Non-pigmented ciliary epithelial cell (primary cell): Measurements from ENCODE around the gene SCN3A.
A peak's percentile ranks its signal among the peaks of the same experiment; 100 is the strongest.

ENCODE experiments used
- DNase-seq: peaks from one replicate; pipeline ENCODE4 v3.0.0-alpha.2; 2010; ENCODE audit warnings: low read depth

Gene SCN3A

DNA sequence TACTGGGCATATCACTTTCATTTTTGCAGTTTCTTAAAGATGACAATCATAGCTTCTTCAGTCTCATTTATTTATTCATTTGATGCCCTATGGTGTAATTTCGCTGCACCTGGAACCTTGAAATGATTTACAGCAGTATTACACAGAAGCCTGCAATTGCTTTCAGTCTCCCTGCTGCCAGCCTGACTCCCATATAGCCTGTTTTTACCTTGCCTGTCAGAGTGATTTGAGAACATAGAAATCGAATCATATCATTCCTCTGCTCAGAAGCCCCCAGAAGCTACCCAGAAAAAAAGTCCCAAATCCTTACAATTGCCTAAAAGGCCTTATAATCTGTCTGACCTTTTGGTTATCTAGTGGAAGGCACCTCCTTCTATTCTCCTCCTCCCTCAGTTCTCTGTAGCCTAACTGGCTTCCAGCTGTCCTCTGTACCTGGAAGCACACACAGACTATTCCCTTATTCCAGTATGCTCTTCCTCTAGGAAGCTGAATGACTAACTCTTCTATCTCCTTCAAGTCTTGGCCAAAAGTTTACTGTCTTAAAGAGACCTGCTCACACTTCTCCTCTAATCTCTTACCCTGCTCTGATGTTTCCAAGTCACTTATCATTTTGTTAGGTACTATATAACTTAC, 12.6 kb downstream of the SCN3A start:
- DNase-seq, result no peak

DNA sequence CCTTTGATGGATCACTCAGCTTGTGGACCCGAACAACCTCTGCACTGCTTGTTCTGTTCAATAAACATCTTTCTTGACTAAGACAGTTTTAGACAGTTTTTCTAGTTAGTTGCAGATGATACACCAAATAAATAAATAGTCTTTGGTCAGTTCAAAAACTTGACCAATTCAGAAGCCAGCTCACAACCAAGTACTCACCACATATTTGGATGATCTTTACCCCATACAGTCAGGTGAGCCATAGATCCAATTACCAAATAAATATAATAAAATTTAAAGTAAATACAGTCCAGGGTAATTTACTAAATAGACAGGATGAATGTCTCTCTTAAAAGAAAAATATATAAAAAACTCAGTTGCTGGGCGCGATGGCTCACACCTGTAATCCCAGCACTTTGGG, 18.2 kb downstream of the SCN3A start:
- no peak for DNase-seq

DNA sequence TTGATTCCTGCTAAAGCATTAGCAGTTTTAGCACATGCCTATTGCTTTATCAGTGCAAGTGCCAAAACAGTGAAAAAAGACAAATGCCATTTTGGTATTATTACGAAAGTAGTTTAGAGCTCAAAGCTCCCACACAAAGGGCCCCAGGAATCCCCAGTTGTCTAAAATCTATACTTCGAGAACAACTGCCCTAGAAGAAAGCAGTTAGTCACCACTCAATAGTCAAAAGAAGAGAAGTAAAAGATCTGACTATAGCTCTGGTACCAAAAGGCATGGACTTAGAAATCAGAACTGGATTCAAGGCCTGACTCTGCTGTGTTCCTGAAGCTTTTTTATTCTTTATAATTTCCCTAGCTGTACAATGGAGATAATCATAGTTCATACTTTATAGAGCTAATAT, 21.8 kb downstream of the SCN3A start:
- no peak for DNase-seq

DNA sequence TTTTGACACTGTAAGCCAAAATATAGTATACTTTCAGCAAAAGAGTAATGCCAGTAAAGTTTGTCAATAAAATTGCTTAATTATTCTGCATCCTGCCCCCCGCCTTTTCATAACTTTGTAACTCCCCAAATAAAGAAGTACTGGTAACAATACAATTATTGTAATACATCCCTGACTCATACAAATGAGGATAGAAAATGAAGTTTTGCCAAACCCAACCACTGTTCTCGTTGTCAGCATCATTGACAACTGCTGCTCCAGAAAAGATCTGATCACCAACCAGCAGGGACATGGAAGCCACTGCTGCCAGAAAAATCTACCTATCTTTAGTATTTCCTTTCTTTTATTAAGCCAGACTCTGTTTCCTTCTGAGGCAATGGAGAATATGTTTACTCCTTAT, 27.1 kb downstream of the SCN3A start:
- DNase-seq, result no peak

DNA sequence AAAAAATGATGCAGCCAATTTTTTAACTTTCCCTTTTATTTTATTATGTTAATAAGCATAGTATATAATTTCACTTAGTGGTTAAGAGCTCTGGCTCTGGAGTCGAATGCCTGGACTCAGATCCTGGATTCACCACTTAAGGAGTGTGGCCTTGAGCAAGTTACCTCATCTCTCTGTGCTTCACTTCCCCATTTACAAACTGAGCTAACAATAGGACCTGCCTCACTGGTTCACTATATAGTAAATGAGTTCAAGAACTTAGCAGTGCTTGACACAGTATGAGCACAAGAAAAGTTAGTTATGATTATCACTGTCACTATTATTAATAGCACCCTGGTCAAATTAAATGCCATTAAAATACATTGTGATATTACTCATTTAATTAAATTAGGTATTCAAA, 30.6 kb downstream of the SCN3A start:
- no peak for DNase-seq

DNA sequence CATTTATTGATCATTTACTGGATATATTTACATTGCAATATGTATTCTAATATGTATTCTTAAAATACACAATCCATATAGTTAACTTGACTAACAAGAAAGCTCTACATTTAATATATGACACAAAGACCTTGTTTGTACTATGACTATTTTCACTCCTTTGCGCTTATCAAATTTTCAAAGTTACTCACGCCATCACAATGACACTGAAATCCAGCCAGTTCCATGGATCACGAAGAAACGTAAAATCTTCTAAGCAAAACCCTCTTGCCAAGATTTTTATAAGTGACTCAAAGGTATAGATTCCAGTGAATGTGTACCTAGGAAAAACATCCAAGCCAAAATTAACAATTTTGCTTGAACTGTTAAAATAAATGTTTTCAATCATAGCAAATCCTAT, 39.6 kb downstream of the SCN3A start:
- DNase-seq, result no peak

DNA sequence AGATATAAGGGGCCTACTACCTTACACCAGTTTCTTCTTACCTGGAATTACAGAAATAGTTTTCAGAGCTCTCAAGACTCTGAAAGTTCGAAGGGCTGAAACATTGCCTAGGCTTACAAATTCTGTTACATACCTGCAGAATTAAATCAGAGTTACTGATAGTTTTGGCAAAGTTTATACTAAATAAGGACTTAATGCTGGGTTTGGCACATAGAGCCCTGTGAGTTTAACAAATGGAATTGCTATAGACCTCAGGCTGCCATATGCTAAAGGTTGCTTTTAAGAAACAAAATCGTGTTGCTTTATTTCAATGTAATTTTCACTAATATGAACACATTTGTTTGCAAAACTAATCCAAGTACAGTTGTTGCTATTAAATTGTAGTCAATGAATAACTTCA, 40.1 kb downstream of the SCN3A start:
- no peak for DNase-seq

DNA sequence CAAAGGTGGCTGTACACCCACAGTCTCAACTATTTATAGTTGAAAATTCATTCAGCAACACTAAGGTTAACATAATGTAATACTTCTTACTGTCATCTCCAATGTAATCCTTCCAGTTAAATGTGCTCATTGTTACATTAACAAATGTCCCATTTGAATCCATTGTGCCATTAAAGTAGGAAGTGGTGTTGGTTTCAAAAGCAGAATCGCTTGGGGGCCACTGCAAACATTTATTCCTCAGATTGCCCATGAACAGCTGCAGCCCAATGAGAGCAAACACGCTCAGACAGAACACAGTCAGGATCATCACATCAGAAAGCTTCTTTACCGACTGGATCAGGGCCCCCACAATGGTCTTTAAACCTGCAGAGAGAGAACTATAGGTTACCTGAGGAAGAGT, 41.4 kb downstream of the SCN3A start:
- no peak for DNase-seq

DNA sequence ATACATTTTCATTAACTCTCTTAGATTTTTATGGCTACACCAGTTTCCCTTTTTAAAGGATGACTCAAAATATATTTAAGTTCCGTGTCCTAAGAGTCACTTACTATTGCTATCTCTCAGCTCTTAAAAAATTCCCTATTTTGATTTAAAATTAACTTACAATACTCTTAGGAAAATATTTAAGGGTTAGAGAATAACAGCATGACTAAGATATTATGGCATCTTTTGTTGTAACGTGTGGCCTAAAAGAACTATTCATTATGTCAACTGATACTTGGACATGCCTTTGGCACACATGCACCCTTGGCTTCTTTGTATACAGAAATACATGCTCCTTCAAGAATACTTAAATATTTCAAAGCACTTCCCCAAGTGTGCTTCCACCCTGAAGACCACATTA, 42.3 kb downstream of the SCN3A start:
- peak; percentile 17 for DNase-seq

DNA sequence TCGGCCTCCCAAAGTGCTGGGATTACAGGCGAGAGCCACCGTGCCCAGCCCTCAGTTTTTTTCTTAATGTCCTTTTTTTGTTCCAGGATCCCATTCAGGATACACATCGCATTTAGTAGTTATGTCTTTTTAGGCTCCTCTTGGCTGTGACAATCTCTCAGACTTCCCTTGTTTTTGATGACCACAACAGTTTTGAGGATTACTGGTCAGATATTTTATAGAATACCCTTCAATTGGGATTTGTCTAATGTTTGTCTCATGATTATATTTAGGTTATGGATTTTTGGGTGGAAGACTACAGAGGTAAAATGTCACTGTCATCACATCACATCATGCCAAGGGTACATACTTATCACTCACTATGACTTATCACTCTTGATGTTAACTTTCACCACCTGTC, 46.7 kb downstream of the SCN3A start:
- DNase-seq, result no peak

DNA sequence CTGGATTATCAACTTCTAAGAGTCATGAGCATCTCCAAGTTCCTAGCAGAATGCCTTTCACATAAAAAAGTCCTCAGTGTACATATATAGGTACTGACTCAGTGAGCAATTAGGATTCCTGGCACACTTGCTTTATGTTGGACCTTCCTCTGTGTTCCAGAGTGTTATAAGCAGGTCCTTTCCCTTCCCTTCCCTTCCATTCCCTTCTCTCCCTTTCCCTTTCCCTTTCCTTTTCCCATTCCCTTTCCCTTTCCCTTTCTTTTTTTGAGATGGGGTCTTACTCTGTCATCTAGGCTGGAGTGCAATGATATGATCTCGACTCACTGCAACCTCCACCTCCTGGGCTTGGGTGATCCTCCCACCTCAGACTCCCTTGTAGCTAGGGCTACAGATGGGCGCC, 48.7 kb downstream of the SCN3A start:
- no peak for DNase-seq

DNA sequence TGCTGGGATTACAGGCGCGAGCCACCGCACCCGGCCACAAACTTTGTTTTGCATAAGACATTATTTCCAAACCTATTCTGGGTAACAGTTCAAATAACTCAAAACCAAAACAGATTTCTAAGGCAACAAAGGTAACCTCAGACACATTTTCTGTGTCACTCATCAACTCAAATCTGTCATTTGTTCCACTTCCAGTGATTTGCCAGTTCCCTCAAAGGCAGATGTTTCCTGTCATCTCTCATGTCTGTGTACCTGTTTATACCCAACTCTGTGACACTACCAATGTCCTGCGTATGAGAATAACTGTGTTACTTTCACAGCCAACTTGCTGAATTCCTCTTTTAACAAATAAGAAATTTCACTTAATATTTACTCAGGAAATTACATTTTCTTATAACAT, 54.4 kb downstream of the SCN3A start:
- no peak for DNase-seq

DNA sequence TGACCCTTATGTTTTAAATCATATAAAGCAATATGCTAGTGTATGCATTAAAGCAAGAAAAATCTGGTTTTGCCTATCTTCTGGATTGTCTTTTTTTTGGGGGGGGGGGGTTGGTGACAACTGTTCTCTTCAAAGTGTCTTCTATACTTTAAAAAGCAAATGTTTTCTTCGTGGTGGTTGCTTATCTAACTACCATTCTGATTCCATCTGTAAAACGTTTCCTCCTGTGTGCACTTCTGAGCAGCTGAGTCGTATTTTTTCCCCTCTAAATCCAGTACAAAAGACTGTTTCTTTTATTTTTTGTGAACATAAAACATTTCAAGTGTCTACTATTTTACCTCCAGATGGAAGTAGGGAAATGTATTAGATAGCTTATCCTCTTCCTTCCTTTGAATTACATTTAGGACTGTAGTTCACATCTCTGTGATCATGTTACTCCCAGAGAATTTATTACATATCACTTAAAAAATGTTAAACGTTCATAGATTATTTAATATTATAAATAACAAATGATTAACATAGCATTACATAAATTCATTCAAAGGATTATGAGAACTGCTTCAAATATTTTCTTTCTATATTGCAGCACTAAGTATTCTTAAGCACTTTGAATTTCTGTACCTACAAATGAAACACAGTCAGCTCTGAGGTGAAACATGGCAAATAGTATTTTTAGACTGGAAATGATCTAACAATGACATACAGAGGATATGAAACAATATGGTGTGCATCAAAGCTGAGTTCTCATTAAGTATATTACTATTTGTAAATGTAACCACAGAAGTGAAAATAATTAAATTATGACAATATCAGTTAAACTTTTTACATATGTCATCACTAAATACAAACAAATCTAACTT, 56.4 kb downstream of the SCN3A start:
- no peak for DNase-seq

DNA sequence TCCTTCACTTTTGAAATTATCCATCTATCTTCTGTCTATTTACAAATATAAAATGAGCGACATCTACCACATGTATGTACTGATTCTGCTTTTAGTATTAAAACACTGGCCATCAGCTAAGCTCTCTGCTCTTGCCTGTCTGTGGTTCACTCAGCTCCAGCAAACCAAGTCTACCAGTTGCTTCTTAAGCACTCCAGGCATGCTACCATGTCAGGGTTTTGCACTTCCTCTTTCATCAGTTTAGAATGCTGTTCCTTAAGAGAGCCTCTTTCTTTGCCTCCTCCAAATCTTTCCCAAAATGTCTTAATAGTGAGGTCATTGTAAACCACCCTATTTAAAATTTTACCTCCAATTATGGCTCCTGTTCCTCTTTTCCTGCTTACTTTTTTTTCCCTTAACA, 59.5 kb downstream of the SCN3A start:
- DNase-seq, result no peak

DNA sequence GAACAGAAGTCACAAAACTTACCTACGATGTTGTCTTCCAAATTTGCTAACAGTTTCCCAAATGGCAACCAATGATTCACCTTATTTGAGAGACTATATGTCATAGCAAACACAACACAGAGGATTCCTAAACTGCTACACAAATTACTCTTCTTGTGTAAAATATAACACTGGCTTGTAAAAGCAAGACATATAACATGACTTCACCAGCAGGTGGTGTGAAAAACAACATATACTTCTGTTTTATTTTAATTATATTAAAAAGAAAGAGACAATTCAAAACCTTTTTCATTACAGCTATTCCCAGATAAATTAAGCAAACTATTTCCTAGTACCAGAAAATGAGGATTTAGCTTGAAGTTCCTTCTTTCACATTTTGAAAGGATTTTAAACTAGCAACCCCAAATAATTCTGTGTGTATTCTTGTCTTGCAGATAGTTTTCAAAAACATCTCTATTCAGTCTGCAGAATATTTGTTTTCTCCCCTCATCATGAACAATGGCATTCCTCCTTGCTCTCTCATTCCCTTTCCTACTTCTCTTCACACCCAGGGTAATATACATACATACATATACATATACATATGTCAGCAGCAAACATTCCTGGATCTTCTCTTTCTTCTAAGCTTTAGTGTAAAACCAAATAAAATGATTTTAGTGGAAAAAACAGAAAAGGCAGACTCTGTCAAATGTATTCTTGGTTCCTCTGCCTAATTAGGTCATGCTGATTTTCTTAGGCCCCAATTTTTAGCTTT, 62.1 kb downstream of the SCN3A start:
- no peak for DNase-seq

DNA sequence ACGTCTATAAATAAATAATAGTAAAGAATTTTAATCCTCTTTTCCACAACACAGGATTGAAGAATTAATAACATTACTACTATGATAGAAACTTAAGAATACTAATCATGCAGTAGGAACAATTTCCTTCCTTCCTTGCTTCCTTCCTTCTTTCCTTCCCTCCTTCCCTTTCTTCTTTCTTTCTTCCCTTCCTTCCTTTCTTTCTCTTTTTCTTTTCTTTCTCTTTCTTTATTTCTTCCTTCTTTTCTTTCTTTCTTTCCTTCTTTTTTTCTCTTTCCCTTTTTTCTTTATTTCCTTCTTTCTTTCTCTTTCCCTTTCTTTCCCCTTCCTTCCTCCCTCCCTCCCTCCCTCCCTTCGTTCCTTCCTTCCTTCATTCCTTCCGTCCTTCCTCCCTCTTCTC, 77.6 kb downstream of the SCN3A start:
- no peak for DNase-seq

DNA sequence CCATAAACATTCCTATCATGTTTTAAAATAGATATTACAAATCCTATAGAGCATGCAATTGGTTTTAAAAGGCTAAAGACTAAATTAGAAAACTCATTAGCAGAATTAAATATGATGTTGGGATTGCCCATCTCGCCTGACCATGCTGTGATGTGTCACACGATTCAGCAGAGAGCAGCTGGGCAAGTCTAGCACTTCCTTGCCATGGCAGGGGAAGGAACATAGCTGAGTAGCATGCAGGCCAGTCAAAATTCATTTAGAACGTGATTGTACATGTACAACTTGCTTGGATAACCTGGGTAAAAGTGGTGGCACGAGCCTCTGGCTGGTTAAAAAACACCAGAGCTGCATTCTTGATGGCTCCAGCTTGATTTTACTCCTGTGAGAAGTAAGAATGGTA, 81.3 kb downstream of the SCN3A start:
- DNase-seq, result no peak

DNA sequence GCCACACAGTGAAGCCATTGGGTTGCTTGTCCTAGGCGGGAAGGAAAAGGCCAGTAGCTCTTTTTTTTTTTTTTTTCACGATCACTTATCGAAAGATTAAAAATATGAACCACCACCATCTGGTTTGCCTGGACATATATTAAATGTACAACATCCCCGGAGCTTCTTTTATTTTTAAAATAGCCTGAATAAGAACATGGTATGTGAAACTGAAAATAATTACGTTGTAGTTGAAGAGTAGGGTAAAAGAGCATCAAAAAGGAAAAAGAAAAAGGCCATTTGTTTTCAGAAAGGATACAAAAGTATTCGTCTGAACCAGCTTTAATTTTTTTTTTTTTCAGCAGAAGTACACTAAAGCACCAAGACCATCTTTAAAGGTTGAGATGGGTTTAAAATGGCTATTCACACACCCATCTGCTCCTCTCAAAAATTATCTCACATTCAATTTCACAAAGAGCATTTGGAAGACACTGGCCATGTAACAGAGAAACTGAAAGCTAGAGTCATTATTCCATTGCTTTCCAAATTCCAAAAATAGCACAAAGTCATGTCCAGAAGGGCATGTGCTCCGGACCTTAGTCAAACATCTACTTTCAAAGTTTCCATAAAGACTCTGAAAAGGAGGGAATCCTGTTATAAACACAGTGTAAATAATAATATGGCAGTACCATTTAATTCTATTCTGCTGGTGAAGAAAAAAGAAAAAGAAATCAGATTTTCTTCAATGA, 82.9 kb downstream of the SCN3A start:
- DNase-seq, result no peak

DNA sequence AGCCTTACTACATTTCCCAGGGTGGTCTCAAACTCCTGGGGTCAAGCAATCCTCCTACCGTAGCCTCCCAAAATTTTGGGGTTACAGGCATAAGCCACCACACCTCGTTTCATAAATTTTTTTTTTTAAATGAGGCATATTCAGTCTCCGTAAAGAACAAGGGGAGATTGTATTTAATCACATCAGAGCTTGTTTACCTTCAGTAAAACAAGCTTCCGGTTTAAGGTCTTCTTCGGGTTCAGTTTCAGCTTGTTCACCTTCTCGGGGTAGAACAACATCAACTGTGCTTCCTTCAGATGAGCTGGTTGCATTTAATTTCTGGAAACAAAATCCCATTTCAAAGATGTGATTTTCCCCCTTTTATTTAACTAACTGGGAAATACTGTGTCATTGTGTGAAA, 88.6 kb downstream of the SCN3A start:
- no peak for DNase-seq

DNA sequence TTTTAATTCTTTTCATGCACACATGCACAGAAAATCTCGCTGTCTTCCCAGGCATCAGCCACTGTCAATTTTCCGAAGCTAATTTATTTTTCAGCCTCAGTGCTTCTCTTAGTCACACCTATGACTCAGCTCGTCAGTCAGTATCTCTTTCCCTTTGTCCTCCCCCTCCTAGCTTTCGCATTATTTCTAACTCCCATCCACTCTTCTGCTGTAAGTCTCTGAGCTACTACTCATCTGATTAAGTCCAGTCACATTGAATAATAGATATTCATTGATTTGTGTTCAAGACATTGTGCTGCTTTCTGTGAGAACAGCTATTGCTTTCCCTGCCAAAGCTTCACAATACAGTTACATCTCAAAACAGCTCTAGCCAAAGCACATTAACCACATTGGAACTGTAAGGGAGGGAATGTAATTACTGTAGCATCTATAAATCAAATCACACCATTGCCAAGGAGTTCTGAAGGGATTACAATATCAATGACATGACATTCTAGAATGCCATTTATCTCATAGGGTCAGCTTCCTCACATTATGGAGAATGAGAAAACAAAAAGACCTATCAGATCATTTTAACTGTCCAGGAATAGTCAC, 89.4 kb downstream of the SCN3A start:
- peak; percentile 38 for DNase-seq

DNA sequence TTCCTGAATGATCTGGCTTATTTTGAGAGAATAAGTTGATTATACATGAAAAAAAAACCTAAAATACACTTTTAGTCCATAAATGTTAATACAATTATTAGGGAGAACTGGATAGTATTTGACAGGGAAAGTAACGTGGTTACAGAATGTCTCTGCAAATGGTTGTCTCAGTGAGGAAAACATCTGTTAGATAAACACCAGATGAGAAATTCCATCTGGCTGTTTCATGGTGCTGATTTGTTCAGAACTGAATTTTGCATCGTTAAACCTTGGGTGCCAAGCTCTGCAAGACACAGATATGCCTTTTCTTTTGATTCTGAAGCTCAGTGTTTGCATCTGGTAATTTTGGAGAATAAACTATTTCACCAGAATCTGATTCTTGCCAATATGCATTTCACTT, 90.4 kb downstream of the SCN3A start:
- peak; percentile 17 for DNase-seq

DNA sequence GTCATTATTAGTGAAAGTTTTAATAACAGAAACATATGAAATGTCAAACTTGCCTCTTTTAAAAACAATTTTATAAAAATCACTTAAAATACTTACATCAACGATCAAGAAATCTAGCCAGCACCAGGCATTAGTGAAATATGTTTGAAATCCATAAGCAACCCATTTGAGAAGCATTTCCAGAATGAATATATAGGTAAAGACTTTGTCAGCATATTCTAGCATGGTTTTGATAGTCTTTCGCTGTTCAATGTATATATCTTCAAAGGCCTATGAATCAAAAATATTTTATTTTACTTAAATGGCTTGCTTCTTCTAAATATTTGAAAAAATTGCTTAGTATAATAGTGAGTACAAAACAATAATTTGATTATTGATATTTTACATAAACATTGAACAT, 91.1 kb downstream of the SCN3A start:
- no peak for DNase-seq
